HG02938 (cell line): ENCODE measurements around the gene SLC38A6.
"Not testable (repeated sequence)": the region's sequence is repeated elsewhere in the genome, so short reads cannot be mapped to it uniquely, and the experiment has no call there.

ENCODE experiments used
- ATAC-seq: cut with Tn5 transposase; IDR thresholded peaks from one replicate; pipeline ENCODE4 v1.9.1; 2021; ENCODE audit warnings: mild to moderate bottlenecking, moderate library complexity; ENCODE audit not compliant: unreplicated experiment

Gene SLC38A6

DNA sequence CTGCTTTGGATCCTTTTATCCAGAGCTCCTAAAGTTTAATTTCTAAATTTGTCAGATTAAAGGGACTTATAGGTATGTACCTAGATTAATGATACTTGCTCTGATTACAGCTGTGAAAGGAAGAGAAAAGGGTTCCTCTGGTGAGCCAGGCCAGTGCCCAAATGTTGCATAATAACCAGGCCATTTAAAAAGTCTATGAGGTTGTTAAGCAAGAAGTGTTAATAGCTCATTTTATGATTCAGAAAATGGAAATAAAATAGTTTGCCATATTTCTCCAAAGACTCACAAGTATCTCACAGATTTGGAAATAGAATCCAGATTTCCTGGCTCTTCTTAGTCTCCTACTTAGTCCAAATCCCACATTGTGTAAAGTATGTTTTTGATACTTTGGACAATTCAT lies 67.6 kb downstream of the SLC38A6 start:
- ATAC-seq, result no peak

GRCh38 chr14:61050417-61050816 lies 69.4 kb downstream of the SLC38A6 start:
- no peak for ATAC-seq

DNA sequence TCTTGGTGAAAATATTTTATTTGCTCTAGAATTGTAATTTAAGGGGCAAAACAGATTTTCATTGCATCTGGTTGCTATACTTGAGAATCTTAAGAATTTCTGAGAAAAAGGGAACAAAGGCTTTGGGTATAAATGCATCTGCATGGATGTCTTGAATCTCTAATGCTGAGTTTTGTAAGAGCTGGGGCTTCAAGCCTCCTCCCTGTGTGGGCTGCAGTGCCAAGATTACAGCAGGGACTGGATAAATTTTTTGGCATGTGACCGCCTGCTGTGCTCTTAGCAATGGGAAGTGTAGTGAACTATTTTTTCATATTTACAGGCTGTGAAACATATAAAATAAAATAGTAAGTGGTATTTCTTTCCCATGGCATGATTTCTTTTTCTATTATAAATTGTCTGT lies 70.0 kb downstream of the SLC38A6 start:
- ATAC-seq, result no peak

DNA sequence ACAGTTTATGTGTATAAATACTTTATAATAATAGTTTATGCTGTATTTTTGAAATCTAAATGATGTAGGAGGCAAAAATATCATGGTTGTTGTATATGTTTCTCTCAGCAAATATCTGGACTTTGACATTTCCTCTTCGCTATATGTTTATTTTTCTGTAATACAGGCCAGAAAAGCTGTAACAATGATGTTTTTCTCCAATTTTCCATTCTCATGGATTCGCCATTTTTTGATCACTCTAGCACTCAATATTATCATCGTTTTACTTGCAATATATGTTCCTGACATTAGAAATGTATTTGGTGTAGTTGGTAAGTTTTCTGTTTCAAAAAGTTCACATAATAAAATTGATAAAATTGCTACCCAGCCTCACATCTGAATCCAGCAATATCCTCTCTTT lies 70.6 kb downstream of the SLC38A6 start:
- no peak for ATAC-seq

DNA sequence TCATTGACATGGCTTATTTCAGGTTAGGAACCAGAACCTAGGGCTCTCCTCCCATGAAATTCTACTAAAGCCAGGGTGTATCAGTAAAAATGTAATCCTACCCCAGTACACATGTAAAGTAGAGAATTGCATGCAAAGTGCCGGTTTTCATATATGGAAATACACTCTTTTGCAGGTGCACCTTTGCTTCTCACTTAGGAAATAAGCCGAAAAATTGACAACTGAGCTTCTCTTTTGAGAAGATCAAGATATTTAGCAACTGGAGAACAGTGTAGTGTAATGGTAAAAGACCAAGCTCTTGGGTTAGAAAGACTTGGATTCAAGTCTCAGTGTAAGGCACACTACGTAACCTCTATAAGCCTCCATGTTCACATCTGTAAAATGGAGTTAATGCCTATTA lies 82.4 kb downstream of the SLC38A6 start:
- ATAC-seq, result no peak

DNA sequence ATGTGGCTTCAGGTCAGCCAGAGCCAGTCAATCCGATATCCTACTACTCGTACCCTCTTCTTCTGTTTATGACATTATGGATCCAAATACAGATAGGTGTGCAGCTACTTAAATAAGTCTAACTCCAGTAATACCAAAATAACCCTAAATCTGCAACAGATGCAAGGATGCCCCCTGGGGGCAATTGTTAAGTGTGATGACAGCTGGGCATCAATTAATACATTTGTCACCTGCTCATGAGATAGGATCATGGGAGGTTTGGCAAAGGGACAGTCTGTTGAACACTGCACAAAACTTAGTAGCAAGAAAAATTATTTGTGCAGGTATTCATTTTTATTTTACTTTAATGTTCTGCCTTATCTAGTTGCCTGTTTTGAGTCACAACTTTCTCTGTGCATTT lies 83.2 kb downstream of the SLC38A6 start:
- no peak for ATAC-seq

DNA sequence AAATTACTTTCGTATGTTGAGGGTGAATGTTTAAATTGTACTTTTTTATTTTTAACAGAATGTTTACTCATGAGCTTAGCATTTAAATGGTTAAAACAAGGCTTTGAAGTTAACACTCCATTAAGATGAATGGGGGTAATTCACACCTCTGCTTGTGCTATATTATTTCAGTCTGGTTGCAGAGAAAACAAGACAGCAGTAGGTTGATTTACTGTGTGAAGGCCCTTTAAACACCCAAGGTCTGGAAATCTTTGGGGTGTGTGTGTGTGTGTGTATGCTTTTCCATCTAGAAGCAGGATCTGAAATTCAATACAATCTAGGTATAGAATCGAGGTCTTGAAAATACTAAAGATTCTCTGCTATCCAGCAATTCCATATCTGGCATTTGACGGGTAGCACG lies 83.8 kb downstream of the SLC38A6 start:
- no peak for ATAC-seq

DNA sequence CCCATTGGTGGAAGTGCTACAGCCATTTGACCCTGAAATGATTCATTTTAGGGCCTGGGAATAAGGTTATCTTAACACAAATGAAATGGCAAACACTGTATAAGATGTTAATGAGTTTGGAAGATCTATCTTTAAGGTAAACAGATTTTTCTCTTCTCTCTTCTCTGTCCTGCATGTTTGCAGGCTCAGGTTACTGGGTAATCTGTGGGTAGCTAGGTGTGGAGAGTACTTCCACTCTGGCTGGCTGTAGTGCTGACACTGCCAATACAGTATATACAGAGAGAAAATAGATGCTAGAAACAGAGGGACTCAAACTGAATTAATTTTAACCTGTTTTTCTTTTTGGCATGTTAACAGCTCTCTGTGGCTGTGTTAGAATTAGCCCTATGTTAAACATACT lies 84.6 kb downstream of the SLC38A6 start:
- no peak for ATAC-seq

GRCh38 chr14:61072442-61072841 lies 91.4 kb downstream of the SLC38A6 start:
- ATAC-seq, result not testable (repeated sequence)

DNA sequence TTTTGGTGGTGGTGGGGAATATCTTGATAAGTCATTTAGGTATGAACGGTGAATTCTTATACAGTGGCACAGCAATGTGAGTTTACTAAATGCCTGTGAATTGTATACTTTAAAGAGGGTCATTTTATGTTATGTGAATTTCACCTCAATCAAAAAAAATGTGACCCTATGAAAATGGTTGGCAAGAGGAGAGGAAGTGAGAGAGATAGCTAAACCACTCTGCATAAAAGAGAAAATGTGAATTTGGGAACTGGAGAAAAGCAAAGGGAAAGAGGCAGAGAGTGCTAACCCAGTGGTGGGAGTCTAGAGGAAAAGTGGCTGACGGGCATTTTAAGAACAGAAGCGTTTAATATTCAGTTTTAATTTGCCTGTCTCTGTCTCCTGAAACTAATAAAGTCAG lies 93.8 kb downstream of the SLC38A6 start:
- no peak for ATAC-seq

- no peak for ATAC-seq
Observed at GRCh38 chr14:61076556-61076955, 95.5 kb downstream of the SLC38A6 start.

GRCh38 chr14:61077437-61077836 lies 96.4 kb downstream of the SLC38A6 start:
- ATAC-seq, result no peak

DNA sequence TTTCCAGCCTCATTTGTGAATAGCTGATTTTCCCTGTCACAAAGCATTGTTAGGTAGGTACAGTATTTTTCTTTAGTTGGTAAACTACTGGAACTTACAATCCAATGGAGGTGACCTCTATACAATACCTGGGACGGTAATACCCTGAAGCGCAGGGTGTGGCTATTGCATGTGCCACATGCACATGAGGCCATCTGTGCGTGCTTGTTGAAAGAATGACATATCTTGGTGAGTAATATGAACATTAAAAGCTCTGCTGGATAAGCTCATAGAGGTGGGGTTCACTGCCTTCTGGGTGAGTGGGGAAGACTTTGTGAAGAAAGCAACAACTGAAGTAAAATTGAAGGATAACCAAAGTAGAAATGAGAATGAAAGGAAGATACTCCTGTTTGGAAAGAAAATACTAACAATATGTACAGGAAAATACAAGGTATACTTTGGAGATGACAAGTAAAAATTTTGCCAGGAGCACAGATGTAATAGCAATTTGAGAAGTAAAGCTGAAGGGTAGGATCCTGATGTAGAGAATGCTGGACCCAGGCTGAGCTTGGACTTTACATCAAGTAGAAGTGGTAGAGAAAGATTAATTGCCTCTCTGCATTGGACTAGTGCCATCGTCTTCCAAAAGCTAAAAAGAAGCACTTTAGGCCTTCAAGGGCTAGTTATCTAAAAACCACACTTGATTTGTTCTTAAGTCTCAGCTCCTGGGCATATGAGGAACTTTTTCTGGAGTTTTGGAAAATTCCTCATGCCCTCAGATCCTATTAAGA lies 97.1 kb downstream of the SLC38A6 start:
- no peak for ATAC-seq

- no peak for ATAC-seq
Observed at GRCh38 chr14:61080591-61081010, 99.6 kb downstream of the SLC38A6 start.

- ATAC-seq, result no peak
Observed at GRCh38 chr14:61088081-61088480, 107.0 kb downstream of the SLC38A6 start.

- ATAC-seq, result no peak
Observed at GRCh38 chr14:61089126-61089750, 108.2 kb downstream of the SLC38A6 start.

DNA sequence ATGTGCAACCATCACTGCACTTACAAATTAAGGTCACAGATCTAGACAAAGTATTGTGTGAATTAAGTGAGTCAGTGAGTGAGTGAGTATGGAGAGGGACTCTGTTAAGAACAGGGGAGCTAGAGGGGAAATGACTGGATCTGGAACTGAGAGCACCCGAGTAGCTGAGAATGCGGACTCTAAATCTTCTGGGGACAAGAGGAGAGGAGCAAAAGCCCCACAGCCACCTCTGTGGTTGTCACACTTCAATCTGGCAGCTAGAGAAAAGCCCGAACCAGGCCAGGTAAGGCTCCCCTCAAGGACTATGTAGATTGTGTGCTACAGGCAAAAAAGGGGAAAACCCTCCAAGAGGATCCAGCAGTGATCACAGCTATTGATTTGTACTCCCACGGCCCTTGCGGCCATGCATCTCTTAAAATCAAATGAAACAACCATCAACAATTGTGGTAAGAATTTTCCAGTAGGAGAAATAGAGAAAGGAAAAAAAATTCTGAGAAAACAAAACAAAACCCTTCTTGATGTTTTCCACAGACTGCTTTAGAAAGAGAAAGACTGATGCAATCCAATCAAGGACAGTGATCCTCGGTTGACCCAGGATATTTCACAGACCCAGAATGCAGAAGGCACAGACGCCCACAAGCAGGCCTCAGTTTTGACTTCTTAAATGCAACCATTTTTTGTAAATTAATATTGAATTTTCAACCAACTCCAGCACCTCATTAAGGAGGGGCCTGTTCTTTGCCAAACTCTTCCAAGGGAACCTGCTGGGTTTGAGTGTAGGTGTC lies 109.6 kb downstream of the SLC38A6 start:
- ATAC-seq, result no peak

- ATAC-seq, result no peak
Observed at GRCh38 chr14:61091657-61092273, 110.7 kb downstream of the SLC38A6 start.

- not testable (repeated sequence) for ATAC-seq
Observed at GRCh38 chr14:61098096-61098495, 117.1 kb downstream of the SLC38A6 start.

DNA sequence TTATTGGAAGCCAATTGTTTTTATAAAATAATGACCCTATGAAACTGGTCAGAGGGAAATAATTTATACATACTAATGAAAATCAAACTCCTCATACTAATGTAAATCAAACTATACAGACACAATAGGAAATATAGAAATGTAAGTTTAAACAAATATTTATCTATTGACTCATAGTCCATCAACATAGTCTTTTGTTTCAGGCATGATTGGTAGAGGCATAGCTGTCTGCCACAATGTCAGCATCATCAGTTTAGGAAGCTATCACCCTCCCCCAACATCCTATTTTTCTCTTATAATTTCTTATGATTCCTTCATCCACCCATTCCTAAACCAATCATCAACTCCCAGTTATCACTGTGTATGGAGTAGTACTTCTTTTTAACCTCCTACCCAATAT lies 117.7 kb downstream of the SLC38A6 start:
- ATAC-seq, result no peak

GRCh38 chr14:61099216-61099835 lies 118.3 kb downstream of the SLC38A6 start:
- no peak for ATAC-seq
